GM23338 (cell line): ENCODE measurements around the gene RABL2A. TPM values are rescaled to one million over a fixed set of nuclear protein-coding genes. Genes with fewer than 3 reads are reported as not detected.
A peak's percentile ranks its signal among the peaks of the same experiment; 100 is the strongest.
"Not testable (repeated sequence)": the region's sequence is repeated elsewhere in the genome, so short reads cannot be mapped to it uniquely, and the experiment has no call there.

ENCODE experiments used
- ATAC-seq: fragments of 200-7000 bp; cut with Tn5 transposase; 3 replicates; pipeline ENCODE4 v1.9.1; 2020
- DNase-seq: peaks from one replicate; pipeline ENCODE4 v3.0.0-alpha.2; 2015; ENCODE audit warnings: low spot score
- H2AFZ ChIP-seq: fragments of 200-600 bp; sonication (generic); 2 replicates; pipeline ENCODE4 v1.8.0; 2016; ENCODE audit warnings: antibody characterized with exemption, mild to moderate bottlenecking, moderate library complexity
- H3F3A ChIP-seq: fragments of 200-600 bp; sonication (generic); replicated peaks from 2 replicates; pipeline ENCODE4 v1.8.0; 2017; ENCODE audit warnings: antibody characterized with exemption, mixed run types, low read depth
- H3K27ac ChIP-seq: fragments of 200-600 bp; sonication (generic); 2 replicates; pipeline ENCODE4 v1.6.1; 2016; ENCODE audit warnings: low read depth
- H3K27me3 ChIP-seq: fragments of 200-600 bp; sonication (generic); 2 replicates; pipeline ENCODE4 v1.8.0; 2016; ENCODE audit warnings: mild to moderate bottlenecking, mixed run types, moderate library complexity; ENCODE audit not compliant: insufficient read depth
- H3K36me3 ChIP-seq: fragments of 200-600 bp; sonication (generic); 2 replicates; pipeline ENCODE4 v1.8.0; 2016; ENCODE audit warnings: mild to moderate bottlenecking; ENCODE audit not compliant: insufficient read depth
- H3K4me1 ChIP-seq: fragments of 200-600 bp; sonication (generic); 2 replicates; pipeline ENCODE4 v1.8.0; 2016; ENCODE audit warnings: mild to moderate bottlenecking, moderate library complexity; ENCODE audit not compliant: insufficient read depth
- H3K4me2 ChIP-seq: fragments of 200-600 bp; sonication (generic); 2 replicates; pipeline ENCODE4 v1.7.1; 2017; ENCODE audit warnings: mixed run types
- H3K4me3 ChIP-seq: fragments of 200-600 bp; sonication (generic); 2 replicates; pipeline ENCODE4 v1.6.1; 2016; ENCODE audit warnings: mixed run types
- H3K79me2 ChIP-seq: fragments of 200-600 bp; sonication (generic); replicated peaks from 2 replicates; pipeline ENCODE4 v1.8.0; 2017; ENCODE audit warnings: mild to moderate bottlenecking; ENCODE audit not compliant: insufficient read depth
- H3K9me2 ChIP-seq: fragments of 200-600 bp; sonication (generic); 2 replicates; pipeline ENCODE4 v1.8.0; 2017; ENCODE audit not compliant: insufficient read depth
- H4K20me1 ChIP-seq: fragments of 200-600 bp; sonication (generic); replicated peaks from 2 replicates; pipeline ENCODE4 v1.8.0; 2017; ENCODE audit warnings: mild to moderate bottlenecking; ENCODE audit not compliant: insufficient read depth
- H3K27ac Mint-ChIP-seq: 2 replicates; pipeline ENCODE4 v1.8.0; 2020; ENCODE audit warnings: inconsistent platforms, mild to moderate bottlenecking, moderate library complexity, mixed read lengths
- H3K27me3 Mint-ChIP-seq: 3 replicates; pipeline ENCODE4 v1.8.0; 2022; ENCODE audit warnings: low read depth, mild to moderate bottlenecking, moderate library complexity, mixed read lengths, inconsistent platforms; ENCODE audit not compliant: insufficient read depth, poor library complexity
- H3K36me3 Mint-ChIP-seq: 3 replicates; pipeline ENCODE4 v1.8.0; 2021; ENCODE audit warnings: low read depth, mild to moderate bottlenecking, inconsistent platforms, moderate library complexity, mixed read lengths
- H3K4me1 Mint-ChIP-seq: 3 replicates; pipeline ENCODE4 v1.8.0; 2020; ENCODE audit warnings: mild to moderate bottlenecking, inconsistent platforms, mixed read lengths
- H3K4me3 Mint-ChIP-seq: 3 replicates; pipeline ENCODE4 v1.8.0; 2021; ENCODE audit warnings: moderate library complexity, mild to moderate bottlenecking, inconsistent platforms, mixed read lengths
- H3K9me3 Mint-ChIP-seq: 3 replicates; pipeline ENCODE4 v1.8.0; 2020; ENCODE audit warnings: moderate library complexity, mild to moderate bottlenecking, inconsistent platforms, mixed read lengths
- CREB1 ChIP-seq: fragments of 250-450 bp; sonication (Bioruptor Pico); IDR thresholded peaks from 2 replicates; pipeline ENCODE4 v1.5.0; 2020; ENCODE audit warnings: low read depth, mild to moderate bottlenecking, moderate library complexity
- EZH2 ChIP-seq: fragments of 200-600 bp; sonication (generic); IDR thresholded peaks from one replicate; pipeline ENCODE4 v1.8.0; 2017; ENCODE audit warnings: antibody characterized with exemption, mild to moderate bottlenecking, low read depth; ENCODE audit not compliant: unreplicated experiment
- EZH2phosphoT487 ChIP-seq: fragments of 200-600 bp; sonication (generic); IDR thresholded peaks from one replicate; pipeline ENCODE4 v1.8.1; 2018; ENCODE audit warnings: antibody characterized with exemption; ENCODE audit not compliant: unreplicated experiment
- NANOG ChIP-seq: IDR thresholded peaks from 2 replicates; pipeline ENCODE4 v1.6.1; 2016; ENCODE audit warnings: antibody characterized with exemption, borderline replicate concordance
- POLR2AphosphoS5 ChIP-seq: IDR thresholded peaks from 2 replicates; pipeline ENCODE4 v1.6.1; 2016; ENCODE audit warnings: antibody characterized with exemption, low read depth
- STAT1 ChIP-seq: IDR thresholded peaks from one replicate; pipeline ENCODE4 v1.6.1; 2016; ENCODE audit warnings: antibody characterized with exemption; ENCODE audit not compliant: unreplicated experiment
- ZNF114 ChIP-seq: fragments of 250-450 bp; sonication (Bioruptor Pico); IDR thresholded peaks from 2 replicates; pipeline ENCODE4 v1.5.0; 2020; ENCODE audit warnings: mild to moderate bottlenecking, moderate library complexity
- ZNF331 ChIP-seq: fragments of 250-450 bp; sonication (Bioruptor Pico); IDR thresholded peaks from 2 replicates; pipeline ENCODE4 v1.5.0; 2020; ENCODE audit warnings: low read depth, mild to moderate bottlenecking, moderate library complexity
- polyA plus RNA-seq: library from polyadenylated mRNA; unstranded; fragments of >200 nt; fragmentation: Nextera tagmentation; extraction: Ambion mirVana; gene quantifications from 2 replicates; pipeline ENCODE4 v1.2.1, GENCODE V29; 2016
- total RNA-seq: library from RNA; depleted of rRNA; stranded (reverse); fragments of >200 nt; shearing (Covaris generic); gene quantifications from 2 replicates; pipeline ENCODE4 v1.2.3, GENCODE V29; 2014
- TF ChIP-seq, protein P1 (sequence below): IDR thresholded peaks from 2 replicates; pipeline ENCODE4 v1.6.1; 2016; ENCODE audit warnings: antibody characterized with exemption
- TF ChIP-seq, protein P2 (sequence below): fragments of 250-450 bp; sonication (Bioruptor Pico); IDR thresholded peaks from 2 replicates; pipeline ENCODE4 v1.5.0; 2020; ENCODE audit warnings: mild to moderate bottlenecking, moderate library complexity

RABL2A gene
- total and polyA plus RNA-seq, 2 experiments from 2014 or later, result 3.7 to 4.1 TPM

DNA sequence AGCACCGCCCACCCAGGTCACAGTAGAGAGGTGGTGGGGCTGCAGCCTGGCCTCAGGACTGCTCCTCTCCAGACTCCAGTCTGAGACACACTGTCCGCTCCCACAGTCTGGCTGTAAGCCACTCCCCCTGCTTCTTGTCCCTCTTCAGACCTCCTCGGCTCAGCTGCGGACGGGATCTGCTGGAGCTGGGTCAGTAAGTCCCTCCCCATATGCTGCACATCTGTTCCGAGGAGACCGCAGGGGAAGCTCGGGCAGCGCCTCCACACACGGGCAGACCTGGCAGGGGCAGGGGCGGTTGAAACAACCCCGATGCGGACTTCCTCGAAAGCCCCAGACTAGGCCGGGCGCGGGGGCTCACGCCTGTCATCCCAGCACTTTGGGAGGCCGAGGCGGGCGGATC lies 41.9 kb downstream of the RABL2A start:
- not testable (repeated sequence) for H3K9me2 ChIP-seq, H3K4me3 ChIP-seq, H3K27ac ChIP-seq, H3F3A ChIP-seq, H3K36me3 ChIP-seq, ATAC-seq, H4K20me1 ChIP-seq, H3K36me3 Mint-ChIP-seq, H3K79me2 ChIP-seq, H3K27ac Mint-ChIP-seq, H2AFZ ChIP-seq, H3K4me3 Mint-ChIP-seq, H3K9me3 Mint-ChIP-seq, DNase-seq, H3K4me2 ChIP-seq
- peaks cover 14% of the 10 kb centered on the region; the same call in 1 of the 2 replicates for H3K4me1 ChIP-seq
- peaks cover 36% of the 10 kb centered on the region for H3K27me3 Mint-ChIP-seq
- H3K4me1 Mint-ChIP-seq, result peaks cover 20% of the 10 kb centered on the region
- H3K27me3 ChIP-seq, result peaks cover 62% of the 10 kb centered on the region

DNA sequence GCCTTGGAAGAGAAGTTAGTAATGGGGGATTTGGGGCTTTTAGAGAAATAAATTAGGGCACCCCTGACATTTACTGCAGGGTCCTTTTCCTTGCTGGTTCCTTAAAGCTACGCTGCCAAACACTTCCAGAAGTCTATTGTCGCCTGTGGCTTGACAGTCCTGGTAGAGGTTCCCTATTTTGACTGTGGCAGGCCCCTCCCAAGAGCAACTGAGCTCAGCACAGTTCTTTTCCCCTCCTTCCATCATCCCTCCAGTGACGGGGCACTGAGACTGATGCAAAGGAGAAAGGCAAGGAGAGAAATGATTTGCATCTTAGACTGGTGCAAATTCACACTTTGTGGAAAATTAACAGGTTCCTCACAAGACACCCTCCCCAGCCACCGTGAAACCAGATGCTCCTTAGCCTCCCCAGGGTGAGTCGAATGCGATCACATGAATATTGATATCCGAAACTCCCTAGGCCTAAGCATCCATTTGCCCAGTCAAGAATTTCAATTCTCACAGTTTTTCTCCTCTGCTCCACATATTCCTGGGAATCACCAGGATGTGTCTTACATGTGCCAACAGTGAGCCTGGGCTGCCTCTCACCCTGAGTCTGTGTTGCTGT lies 45.4 kb downstream of the RABL2A start:
- Mint-ChIP-seq H3K36me3 (no peaks in the 10 kb centered on the region), H3K27ac (no peak overlapping the region), H3K9me3 (no peaks in the 10 kb centered on the region), H3K27me3 (peaks cover 45% of the 10 kb centered on the region), H3K4me1 (peaks cover 23% of the 10 kb centered on the region), H3K4me3 (no peak overlapping the region)
- Histone ChIP-seq H4K20me1 (no peaks in the 10 kb centered on the region; the same call in 1 of the 2 replicates), H3F3A (no peaks in the 10 kb centered on the region), H3K4me1 (peaks cover 14% of the 10 kb centered on the region; the same call in 1 of the 2 replicates), H3K4me3 (peak overlapping the region; percentile 4; the same call in 1 of the 2 replicates), H3K79me2 (no peaks in the 10 kb centered on the region), H3K36me3 (no peaks in the 10 kb centered on the region), H3K27me3 (peaks cover 78% of the 10 kb centered on the region), H2AFZ (no peak overlapping the region), H3K4me2 (peak overlapping the region; percentile 65), H3K9me2 (no peaks in the 10 kb centered on the region), H3K27ac (no peak overlapping the region)
- DNase-seq (peak; percentile 14), ATAC-seq (peak; percentile 70)
- TF ChIP-seq ZNF331 (CRISPR knock-in tag), result no peak
- no peak for TF ChIP-seq EZH2
- no peak for TF ChIP-seq STAT1
- TF ChIP-seq, protein P1, sequence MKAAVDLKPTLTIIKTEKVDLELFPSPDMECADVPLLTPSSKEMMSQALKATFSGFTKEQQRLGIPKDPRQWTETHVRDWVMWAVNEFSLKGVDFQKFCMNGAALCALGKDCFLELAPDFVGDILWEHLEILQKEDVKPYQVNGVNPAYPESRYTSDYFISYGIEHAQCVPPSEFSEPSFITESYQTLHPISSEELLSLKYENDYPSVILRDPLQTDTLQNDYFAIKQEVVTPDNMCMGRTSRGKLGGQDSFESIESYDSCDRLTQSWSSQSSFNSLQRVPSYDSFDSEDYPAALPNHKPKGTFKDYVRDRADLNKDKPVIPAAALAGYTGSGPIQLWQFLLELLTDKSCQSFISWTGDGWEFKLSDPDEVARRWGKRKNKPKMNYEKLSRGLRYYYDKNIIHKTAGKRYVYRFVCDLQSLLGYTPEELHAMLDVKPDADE, result no peak
- no peak for TF ChIP-seq CREB1 (CRISPR knock-in tag)
- no peak for TF ChIP-seq NANOG
- TF ChIP-seq, protein P2, sequence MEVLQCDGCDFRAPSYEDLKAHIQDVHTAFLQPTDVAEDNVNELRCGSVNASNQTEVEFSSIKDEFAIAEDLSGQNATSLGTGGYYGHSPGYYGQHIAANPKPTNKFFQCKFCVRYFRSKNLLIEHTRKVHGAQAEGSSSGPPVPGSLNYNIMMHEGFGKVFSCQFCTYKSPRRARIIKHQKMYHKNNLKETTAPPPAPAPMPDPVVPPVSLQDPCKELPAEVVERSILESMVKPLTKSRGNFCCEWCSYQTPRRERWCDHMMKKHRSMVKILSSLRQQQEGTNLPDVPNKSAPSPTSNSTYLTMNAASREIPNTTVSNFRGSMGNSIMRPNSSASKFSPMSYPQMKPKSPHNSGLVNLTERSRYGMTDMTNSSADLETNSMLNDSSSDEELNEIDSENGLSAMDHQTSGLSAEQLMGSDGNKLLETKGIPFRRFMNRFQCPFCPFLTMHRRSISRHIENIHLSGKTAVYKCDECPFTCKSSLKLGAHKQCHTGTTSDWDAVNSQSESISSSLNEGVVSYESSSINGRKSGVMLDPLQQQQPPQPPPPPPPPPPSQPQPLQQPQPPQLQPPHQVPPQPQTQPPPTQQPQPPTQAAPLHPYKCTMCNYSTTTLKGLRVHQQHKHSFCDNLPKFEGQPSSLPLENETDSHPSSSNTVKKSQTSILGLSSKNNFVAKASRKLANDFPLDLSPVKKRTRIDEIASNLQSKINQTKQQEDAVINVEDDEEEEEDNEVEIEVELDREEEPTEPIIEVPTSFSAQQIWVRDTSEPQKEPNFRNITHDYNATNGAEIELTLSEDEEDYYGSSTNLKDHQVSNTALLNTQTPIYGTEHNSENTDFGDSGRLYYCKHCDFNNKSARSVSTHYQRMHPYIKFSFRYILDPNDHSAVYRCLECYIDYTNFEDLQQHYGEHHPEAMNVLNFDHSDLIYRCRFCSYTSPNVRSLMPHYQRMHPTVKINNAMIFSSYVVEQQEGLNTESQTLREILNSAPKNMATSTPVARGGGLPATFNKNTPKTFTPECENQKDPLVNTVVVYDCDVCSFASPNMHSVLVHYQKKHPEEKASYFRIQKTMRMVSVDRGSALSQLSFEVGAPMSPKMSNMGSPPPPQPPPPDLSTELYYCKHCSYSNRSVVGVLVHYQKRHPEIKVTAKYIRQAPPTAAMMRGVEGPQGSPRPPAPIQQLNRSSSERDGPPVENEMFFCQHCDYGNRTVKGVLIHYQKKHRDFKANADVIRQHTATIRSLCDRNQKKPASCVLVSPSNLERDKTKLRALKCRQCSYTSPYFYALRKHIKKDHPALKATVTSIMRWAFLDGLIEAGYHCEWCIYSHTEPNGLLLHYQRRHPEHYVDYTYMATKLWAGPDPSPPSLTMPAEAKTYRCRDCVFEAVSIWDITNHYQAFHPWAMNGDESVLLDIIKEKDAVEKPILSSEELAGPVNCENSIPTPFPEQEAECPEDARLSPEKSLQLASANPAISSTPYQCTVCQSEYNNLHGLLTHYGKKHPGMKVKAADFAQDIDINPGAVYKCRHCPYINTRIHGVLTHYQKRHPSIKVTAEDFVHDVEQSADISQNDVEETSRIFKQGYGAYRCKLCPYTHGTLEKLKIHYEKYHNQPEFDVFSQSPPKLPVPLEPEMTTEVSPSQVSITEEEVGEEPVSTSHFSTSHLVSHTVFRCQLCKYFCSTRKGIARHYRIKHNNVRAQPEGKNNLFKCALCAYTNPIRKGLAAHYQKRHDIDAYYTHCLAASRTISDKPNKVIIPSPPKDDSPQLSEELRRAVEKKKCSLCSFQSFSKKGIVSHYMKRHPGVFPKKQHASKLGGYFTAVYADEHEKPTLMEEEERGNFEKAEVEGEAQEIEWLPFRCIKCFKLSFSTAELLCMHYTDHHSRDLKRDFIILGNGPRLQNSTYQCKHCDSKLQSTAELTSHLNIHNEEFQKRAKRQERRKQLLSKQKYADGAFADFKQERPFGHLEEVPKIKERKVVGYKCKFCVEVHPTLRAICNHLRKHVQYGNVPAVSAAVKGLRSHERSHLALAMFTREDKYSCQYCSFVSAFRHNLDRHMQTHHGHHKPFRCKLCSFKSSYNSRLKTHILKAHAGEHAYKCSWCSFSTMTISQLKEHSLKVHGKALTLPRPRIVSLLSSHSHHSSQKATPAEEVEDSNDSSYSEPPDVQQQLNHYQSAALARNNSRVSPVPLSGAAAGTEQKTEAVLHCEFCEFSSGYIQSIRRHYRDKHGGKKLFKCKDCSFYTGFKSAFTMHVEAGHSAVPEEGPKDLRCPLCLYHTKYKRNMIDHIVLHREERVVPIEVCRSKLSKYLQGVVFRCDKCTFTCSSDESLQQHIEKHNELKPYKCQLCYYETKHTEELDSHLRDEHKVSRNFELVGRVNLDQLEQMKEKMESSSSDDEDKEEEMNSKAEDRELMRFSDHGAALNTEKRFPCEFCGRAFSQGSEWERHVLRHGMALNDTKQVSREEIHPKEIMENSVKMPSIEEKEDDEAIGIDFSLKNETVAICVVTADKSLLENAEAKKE (CRISPR knock-in tag), result no peak
- TF ChIP-seq POLR2AphosphoS5, result no peak
- no peak for TF ChIP-seq EZH2phosphoT487
- TF ChIP-seq ZNF114 (CRISPR knock-in tag), result no peak
